ENCODE measurements around the gene TMTC2. TPM values are rescaled to one million over a fixed set of nuclear protein-coding genes. Genes with fewer than 3 reads are reported as not detected.

Gene TMTC2
- total RNA-seq, 1 donor from 2014 or later = 2.2 TPM

GRCh38 chr12:83003026-83003425 lies 316.3 kb downstream of the TMTC2 start:
- TF ChIP-seq CTCF (IDR thresholded peaks at IDR 0.05) = no peak
- Mint-ChIP-seq H3K27ac (no peak overlapping the region), H3K4me3 (no peak overlapping the region), H3K27me3 (no peaks in the 10 kb centered on the region), H3K36me3 (ENCODE audit: low read depth) (no peaks in the 10 kb centered on the region), H3K9me3 (peaks cover 7% of the 10 kb centered on the region), H3K4me1 (no peaks in the 10 kb centered on the region)
- intact Hi-C loops (cut with micrococcal nuclease) = loop anchor here (10.0 kb wide), 2 partner anchors 318 to 1842 kb away; partner anchors contain the start of gene TMTC2
- DNase-seq = no peak
- POLR2A ChIA-PET = no interaction called here
- CTCF ChIA-PET = no interaction called here
- no peak for ATAC-seq (ENCODE audit: low read depth)

DNA sequence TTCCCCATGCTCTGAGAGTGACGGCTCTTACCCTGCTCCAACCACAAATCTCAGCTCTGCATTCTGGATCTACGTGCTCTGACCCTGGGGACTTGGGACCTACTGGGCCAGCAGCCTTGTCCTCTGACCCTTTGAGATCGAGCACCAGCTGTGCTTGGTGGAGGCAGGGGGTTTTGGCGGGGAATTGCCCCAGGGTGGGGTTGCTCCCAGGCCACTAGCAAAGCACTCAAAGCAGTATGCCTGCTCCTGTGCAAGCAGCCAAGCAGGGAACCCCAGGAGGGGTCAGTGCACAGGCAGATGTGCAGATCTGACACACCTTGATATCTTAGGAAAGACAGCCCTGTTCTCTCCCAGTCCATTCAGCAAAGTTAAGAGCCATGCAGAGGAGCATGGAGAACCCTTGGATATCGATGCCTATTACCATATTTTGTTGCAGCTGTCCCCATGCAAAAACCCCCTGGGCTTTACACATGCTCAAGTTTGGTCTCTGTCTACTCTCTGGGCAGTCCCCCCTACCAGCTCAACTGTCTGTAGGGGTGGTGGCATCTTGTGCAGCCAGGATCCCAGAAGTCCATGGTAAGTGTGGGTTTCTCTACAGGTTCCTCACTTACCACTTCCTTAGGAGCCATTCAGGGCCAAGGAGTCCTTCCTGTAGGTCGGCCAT lies 319.0 kb downstream of the TMTC2 start:
- ChIA-PET CTCF (no interaction called here), POLR2A (no interaction called here)
- H3K9me3 Mint-ChIP-seq = peaks cover 17% of the 10 kb centered on the region
- DNase-seq = no peak
- intact Hi-C loops (cut with micrococcal nuclease) = loop anchor here (10.0 kb wide), 2 partner anchors 321 to 1839 kb away; partner anchors contain the start of gene TMTC2
- H3K36me3 Mint-ChIP-seq (ENCODE audit: low read depth) = no peaks in the 10 kb centered on the region
- no peak for ATAC-seq (ENCODE audit: low read depth)
- H3K4me1 Mint-ChIP-seq = no peaks in the 10 kb centered on the region
- no peak overlapping the region for H3K27ac Mint-ChIP-seq
- TF ChIP-seq CTCF (IDR thresholded peaks at IDR 0.05) = no peak
- H3K27me3 Mint-ChIP-seq = no peaks in the 10 kb centered on the region
- no peak overlapping the region for H3K4me3 Mint-ChIP-seq

DNA sequence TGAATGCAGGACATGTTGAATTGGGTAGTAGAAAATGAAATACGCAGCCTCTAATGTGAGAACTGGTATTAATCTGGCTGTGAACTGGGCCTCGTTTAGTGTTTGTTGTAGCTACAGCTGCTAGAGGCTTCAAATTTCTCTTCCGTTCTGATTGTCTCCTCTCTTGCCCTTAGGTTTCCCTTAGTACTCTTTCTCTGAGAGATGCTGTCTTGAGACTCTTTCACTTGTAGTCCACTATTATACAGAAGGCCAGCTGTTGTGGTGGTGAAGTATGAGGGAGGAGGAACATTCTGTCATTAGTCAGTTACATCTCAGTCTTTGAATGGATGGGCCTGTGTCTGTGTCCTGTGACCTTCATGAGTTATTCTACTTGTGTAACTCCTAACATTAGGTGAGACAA lies 322.0 kb downstream of the TMTC2 start:
- no peak overlapping the region for H3K27ac Mint-ChIP-seq
- DNase-seq (no peak), ATAC-seq (ENCODE audit: low read depth) (no peak)
- no peak overlapping the region for H3K4me3 Mint-ChIP-seq
- POLR2A ChIA-PET = no interaction called here
- CTCF ChIA-PET = no interaction called here
- no peaks in the 10 kb centered on the region for H3K36me3 Mint-ChIP-seq (ENCODE audit: low read depth)
- H3K27me3 Mint-ChIP-seq = no peaks in the 10 kb centered on the region
- intact Hi-C loops (cut with micrococcal nuclease) = loop anchor here (10.0 kb wide), 2 partner anchors 324 to 1836 kb away; partner anchors contain the start of gene TMTC2
- no peaks in the 10 kb centered on the region for H3K4me1 Mint-ChIP-seq
- no peak for TF ChIP-seq CTCF (IDR thresholded peaks at IDR 0.05)
- peaks cover 23% of the 10 kb centered on the region for H3K9me3 Mint-ChIP-seq

DNA sequence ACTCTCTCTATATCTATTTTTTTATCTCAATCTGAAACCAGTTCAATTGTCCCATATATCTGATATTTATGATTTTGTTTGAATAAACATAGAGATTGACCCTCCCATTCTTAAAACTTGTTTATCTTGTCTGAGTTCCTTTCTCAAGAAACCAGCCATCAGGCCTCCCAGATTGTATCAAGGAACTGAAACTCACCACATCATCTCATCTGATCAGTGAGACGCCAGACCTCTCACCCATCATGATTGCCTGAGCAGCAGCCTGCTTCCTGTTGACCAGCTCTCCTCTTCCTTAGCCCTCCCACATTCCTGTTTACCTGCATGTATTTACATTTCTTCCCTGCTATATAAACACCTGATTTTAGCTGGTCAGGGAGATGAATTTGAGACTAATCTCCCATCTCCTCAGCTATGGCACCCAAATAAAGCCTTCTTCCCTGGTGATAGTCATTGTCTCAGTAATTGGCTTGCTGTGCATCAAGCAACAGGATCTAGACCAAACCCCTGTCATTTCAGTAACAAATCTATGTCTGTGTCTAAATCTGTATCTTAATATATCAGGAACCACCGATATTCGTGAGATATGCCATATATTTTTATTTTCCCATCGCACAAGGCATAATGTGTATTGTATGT lies 323.6 kb downstream of the TMTC2 start:
- CTCF ChIA-PET = no interaction called here

More for the DNA sequence above, 323.6 kb downstream of the TMTC2 start:
- no peak for DNase-seq
- Mint-ChIP-seq H3K4me3 (no peak overlapping the region), H3K36me3 (ENCODE audit: low read depth) (no peaks in the 10 kb centered on the region), H3K9me3 (peaks cover 23% of the 10 kb centered on the region), H3K27ac (no peak overlapping the region), H3K4me1 (no peaks in the 10 kb centered on the region), H3K27me3 (no peaks in the 10 kb centered on the region)
- intact Hi-C loops (cut with micrococcal nuclease) = no loop called here
- TF ChIP-seq CTCF (IDR thresholded peaks at IDR 0.05) = no peak
- POLR2A ChIA-PET = no interaction called here
- no peak for ATAC-seq (ENCODE audit: low read depth)

All from activated B cell treated with CpG ODN at 0.5 μM for 24 hours (primary cell).